IPS-15b (cell line): ENCODE data around the gene RNU1-1.
"Not testable (repeated sequence)": the region's sequence is repeated elsewhere in the genome, so short reads cannot be mapped to it uniquely, and the experiment has no call there.

Source experiments
- H3K27me3 ChIP-seq: one replicate; pipeline ENCODE4 v1.6.1; 2013; ENCODE audit warnings: low read length; ENCODE audit not compliant: control insufficient read depth, insufficient read depth
- H3K36me3 ChIP-seq: one replicate; pipeline ENCODE4 v1.6.1; 2013; ENCODE audit warnings: low read length; ENCODE audit not compliant: control insufficient read depth, insufficient read depth
- H3K4me1 ChIP-seq: one replicate; pipeline ENCODE4 v1.6.1; 2013; ENCODE audit warnings: mild to moderate bottlenecking, low read length; ENCODE audit not compliant: control insufficient read depth, insufficient read depth
- H3K4me3 ChIP-seq: one replicate; pipeline ENCODE4 v1.5.1; 2013; ENCODE audit warnings: low read depth, low read length
- H3K9ac ChIP-seq: one replicate; pipeline ENCODE4 v1.6.1; 2013; ENCODE audit warnings: low read depth, mild to moderate bottlenecking, low read length
- H3K9me3 ChIP-seq: one replicate; pipeline ENCODE4 v1.6.1; 2013; ENCODE audit warnings: mild to moderate bottlenecking, low read length; ENCODE audit not compliant: control insufficient read depth, insufficient read depth

The RNU1-1 gene

DNA sequence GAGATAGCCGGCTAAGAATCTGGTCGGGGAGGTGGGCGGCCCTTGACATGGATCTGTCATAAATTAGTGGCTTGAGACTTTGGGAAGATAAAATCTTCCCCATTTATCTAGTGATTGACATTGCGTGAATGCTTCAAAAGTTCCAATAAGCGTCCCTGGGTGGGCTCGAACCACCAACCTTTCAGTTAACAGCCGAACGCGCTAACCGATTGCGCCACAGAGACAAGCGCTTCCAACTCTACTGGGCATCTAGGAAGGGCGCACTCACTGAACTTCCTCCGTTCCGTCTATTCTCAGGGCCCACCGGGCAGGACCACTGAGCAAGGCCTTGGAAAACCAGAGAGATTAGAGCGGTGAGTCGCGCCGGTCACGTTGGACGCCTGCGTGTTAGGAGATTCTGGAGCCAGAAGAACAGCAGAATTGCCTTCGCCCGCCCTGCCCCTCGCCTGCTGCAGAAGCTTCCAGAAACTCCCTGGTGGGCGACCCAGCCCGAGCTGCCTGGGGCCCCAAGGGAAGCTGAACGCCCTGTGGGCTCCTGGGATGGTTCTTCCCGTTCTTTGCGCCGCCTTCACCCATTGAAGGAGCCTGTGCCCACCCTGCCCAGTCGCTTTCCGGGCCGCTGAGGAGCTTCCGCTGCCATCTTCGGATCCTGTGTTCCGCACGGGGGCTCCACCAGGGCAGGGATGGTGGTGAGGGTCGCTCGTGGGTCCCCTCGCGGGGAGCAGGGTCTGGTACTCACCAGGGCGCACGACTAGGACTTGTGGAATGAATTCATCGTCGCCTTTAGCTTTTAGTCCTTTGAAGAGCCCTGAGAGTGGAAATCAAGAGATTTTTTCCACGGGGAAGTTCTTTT is 6.6 kb upstream of the RNU1-1 start:
- H3K36me3 ChIP-seq, H3K9ac ChIP-seq, H3K9me3 ChIP-seq, H3K4me1 ChIP-seq: not testable (repeated sequence)
- Histone ChIP-seq H3K27me3 (peaks cover 14% of the 10 kb centered on the region), H3K4me3 (peak overlapping the region; percentile 53)

- H3K4me3 ChIP-seq, H3K36me3 ChIP-seq, H3K4me1 ChIP-seq, H3K9me3 ChIP-seq, H3K9ac ChIP-seq: not testable (repeated sequence)
- peaks cover 14% of the 10 kb centered on the region for H3K27me3 ChIP-seq
Observed at GRCh38 chr1:16519255-16519951, 5.3 kb upstream of the RNU1-1 start.

GRCh38 chr1:16518913-16519254 is 4.8 kb upstream of the RNU1-1 start:
- H3K36me3 ChIP-seq, H3K4me3 ChIP-seq, H3K9me3 ChIP-seq, H3K9ac ChIP-seq, H3K4me1 ChIP-seq: not testable (repeated sequence)
- H3K27me3 ChIP-seq, result peaks cover 14% of the 10 kb centered on the region

DNA sequence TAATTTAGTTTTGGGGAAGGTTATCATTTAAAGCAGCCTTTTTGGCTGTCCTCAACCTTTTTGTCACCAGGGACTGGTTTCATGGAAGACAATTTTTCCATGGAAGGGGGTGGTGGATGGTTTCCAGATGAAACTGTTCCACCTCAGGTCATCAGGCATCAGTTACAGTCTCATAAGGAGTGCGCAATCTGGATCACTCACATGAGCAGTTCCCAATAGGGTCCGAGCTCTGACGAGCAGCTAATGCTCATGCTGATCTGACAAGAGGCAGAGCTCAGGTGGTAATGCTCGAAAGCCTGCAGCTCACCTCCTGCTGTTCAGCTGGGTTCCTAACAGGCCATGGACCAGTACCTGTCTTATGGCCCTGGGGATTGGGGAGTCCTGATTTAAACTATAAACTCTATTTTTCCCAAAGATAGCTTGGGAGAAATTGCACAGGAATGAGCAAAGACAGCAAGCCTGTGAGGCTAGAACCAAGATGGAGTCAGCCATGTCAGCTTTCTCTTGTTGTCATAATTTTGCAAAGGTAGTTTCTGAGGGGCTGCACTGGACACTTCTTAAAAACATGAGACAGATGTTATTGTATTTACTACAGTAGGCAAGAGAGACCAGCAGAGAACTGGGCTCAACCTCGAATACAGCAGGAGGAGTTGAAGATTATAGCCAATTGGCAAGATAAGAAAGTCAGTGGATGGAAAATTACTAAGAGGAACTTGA is 2.8 kb upstream of the RNU1-1 start:
- not testable (repeated sequence) for H3K4me3 ChIP-seq, H3K36me3 ChIP-seq, H3K27me3 ChIP-seq, H3K9ac ChIP-seq, H3K4me1 ChIP-seq, H3K9me3 ChIP-seq

- H3K4me1 ChIP-seq, H3K36me3 ChIP-seq, H3K9me3 ChIP-seq, H3K9ac ChIP-seq, H3K27me3 ChIP-seq: not testable (repeated sequence)
- peak overlapping the region; percentile 30 for H3K4me3 ChIP-seq
Observed at GRCh38 chr1:16513412-16514106, 526 bp downstream of the RNU1-1 start.

DNA sequence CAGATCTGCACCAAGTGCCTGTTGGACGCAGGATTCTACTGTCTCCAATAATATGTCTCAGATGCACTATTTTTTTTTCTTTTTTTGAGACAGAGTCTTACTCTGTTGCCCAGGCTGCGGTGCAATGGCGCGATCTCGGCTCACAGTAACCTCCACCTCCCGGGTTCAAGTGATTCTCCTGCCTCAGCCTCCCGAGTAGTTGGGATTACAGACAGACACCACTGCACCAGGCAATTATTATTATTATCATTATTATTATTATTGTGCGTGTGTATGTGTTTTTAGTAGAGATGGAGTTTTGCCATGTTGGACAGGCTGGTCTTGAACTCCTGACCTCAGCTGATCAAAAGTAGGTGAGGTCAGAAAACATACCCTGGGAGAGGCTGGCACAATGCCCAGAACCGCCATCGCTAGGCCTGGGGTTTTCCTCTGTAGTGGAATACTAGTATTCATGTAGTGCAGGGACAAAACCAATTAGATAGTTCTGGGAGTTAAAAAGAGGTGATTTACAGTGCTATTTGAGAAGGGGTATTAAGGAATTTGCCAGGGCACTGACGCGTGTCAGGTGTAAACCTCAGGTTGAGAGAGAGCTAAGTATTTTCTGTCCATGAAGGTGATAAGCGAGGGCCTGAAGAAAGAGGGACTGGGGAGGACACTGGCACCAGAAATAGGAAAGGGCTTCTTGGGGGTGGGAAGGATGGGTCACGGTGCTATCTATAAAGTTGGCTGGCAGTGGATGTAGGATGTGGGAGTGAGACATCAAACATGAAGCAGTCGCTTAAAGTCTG is 1.3 kb downstream of the RNU1-1 start:
- not testable (repeated sequence) for H3K36me3 ChIP-seq, H3K9me3 ChIP-seq, H3K4me1 ChIP-seq, H3K9ac ChIP-seq, H3K27me3 ChIP-seq
- H3K4me3 ChIP-seq, result peak overlapping the region; percentile 30

DNA sequence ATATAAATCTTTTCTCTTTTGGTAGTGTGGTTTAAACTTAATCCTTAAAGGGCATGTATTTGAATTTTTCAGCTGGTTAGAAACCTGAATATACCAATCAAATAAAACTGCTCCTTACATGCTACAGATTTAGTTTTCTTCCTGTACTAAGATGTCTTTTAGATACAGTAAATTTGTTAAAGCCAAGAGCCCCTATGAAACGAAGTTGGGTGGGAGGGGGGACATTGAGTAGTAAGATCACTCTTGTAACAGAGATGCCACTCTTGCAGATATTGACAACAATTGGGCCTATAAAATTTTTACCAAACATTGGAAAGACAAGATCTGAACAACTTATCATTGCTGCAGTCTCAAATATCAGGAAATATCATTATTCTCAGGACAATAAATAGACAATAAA is 2.2 kb downstream of the RNU1-1 start:
- not testable (repeated sequence) for H3K9me3 ChIP-seq, H3K27me3 ChIP-seq, H3K4me1 ChIP-seq, H3K9ac ChIP-seq, H3K4me3 ChIP-seq, H3K36me3 ChIP-seq

DNA sequence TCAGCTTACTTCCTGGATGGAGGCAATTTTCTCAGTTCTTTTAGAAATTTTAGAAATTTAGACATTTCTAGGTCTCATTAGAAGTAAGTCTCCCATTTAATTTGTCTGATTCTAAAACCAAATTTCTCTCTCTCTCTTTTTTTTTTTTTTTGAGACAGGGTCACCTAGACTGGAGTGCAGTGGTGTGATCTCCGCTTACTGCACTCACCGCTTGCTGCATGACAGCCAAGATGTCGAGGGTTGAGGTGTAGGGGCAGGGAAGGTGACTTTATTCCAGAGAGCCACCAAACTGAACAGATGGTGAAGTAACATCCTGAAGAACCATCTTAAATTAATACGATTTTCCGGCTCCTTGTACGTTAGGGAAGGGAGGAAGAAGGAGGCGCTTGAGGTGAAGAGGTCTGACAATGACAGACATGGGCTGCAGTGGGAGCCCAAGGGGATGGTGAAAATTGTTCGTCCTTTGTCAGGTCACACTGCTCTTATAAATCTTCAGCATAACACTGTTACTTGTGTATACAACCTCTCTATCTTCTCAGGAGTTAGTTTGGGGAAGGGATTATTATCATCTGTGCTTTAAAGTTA is 5.1 kb downstream of the RNU1-1 start:
- not testable (repeated sequence) for H3K9ac ChIP-seq, H3K4me3 ChIP-seq, H3K36me3 ChIP-seq, H3K9me3 ChIP-seq, H3K27me3 ChIP-seq, H3K4me1 ChIP-seq

DNA sequence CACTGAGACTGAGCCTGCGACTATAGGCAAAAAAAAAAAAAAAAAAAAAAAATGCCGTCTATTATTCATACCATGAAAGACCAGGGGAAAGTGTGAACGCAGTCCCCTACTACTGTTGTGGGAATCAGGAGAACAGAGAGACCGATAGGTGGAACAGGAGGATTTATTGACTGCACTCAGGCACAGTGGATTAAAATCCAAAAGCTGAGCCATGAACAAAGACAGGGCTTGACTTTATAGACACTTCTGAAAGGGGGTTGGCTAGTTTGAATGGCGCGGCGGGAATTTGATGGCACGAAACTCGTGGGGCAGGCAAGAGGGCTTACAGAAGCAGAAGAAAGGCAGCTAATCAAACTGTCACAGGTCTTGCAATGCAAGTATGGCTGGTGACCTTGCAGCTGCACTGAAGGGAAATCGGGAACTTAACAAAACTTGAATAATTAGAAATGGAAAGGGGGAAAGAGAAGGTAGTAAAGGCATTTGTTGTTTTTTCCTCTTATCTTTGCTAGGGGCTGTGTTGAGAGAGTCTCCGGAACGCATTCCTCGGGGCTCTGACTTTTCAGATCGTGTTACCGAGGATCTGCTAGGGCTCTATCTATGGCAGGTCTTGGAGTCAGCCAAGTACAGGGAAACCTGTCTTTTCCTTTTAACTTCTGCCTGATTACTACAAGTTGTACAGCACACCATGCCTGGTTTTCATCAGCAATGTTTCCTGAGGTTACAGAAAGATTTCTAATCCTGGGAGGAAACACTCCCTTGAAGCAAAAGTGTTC is 7.5 kb downstream of the RNU1-1 start:
- H3K4me1 ChIP-seq, H3K9ac ChIP-seq, H3K4me3 ChIP-seq, H3K36me3 ChIP-seq, H3K27me3 ChIP-seq, H3K9me3 ChIP-seq: not testable (repeated sequence)

DNA sequence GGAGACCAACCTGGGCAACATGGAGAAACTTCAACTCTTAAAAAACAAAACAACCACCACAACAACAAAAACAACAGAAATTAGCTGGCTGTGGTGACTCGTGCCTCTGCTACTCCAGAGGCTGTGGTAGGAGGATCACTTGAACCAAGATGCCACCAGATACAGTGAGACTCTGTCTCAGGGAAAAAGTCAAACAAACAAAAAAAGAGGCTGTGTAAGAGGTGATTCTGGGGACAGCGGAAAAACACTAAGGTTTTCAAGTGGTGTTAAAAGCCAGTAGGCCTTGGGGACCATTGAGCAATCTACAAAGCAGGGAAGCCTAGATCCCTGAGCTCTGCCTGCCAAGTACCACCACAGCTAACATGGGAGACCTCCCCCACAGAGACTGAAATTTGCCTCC is 8.2 kb downstream of the RNU1-1 start:
- H3K27me3 ChIP-seq, H3K4me1 ChIP-seq: not testable (repeated sequence)

More for the DNA sequence above, 8.2 kb downstream of the RNU1-1 start:
- not testable (repeated sequence) for H3K9me3 ChIP-seq, H3K9ac ChIP-seq, H3K36me3 ChIP-seq, H3K4me3 ChIP-seq
